ENCODE data around the gene ST8SIA6. TPM values are rescaled to one million over a fixed set of nuclear protein-coding genes. Genes with fewer than 3 reads are reported as not detected.

Gene ST8SIA6
- total and polyA plus RNA-seq, 2 of the 8 experiments (the other 6 are each of a cell fraction or from before 2014, with no cell fraction given): 0.70 to 1.1 TPM

GRCh38 chr10:17457083-17457482 lies 2.7 kb upstream of the ST8SIA6 start:
- FAIRE-seq (no peak), DNase-seq (ENCODE audit: low read depth in 1 of 2, low spot score in 2 of 2) (no peak)
- Histone ChIP-seq H3K56ac (replicated peaks; ENCODE audit: insufficient read length, low read depth, low read length) (no peak overlapping the region), H2BK5ac (ENCODE audit: low read depth, low read length) (no peak overlapping the region), H3K4me3 (ENCODE audit: extremely low read depth in 1 of 4, insufficient read depth in 2 of 4, low read depth in 3 of 4, low read length in 4 of 4) (peak overlapping the region in 1 of 4 experiments; percentile 7; a peak in 1 of 8 replicates), H3K27me3 (replicated peaks in 1 of 4; ENCODE audit: control insufficient read depth in 3 of 4, extremely low read depth in 1 of 4, insufficient read depth in 3 of 4, low read length in 3 of 4) (peaks cover 9 to 14% (median 13%) of the 10 kb centered on the region in 4 experiments; a peak in 6 of 7 replicates), H3K23me2 (ENCODE audit: low read depth, low read length) (peaks cover 13% of the 10 kb centered on the region; the same call in 1 of the 2 replicates), H4K91ac (replicated peaks; ENCODE audit: insufficient read length, low read length) (no peak overlapping the region), H3K4ac (replicated peaks; ENCODE audit: insufficient read length, low read depth, low read length) (no peak overlapping the region), H3K27ac (ENCODE audit: low read depth, low read length) (no peak overlapping the region), H2BK120ac (replicated peaks; ENCODE audit: low read depth, low read length) (no peak overlapping the region), H3K36me3 (ENCODE audit: control insufficient read depth in 2 of 4, insufficient read depth in 4 of 4, low read length in 3 of 4) (peaks cover 0 to 7% (median 0%) of the 10 kb centered on the region in 4 experiments; a peak in 2 of 8 replicates), H2BK20ac (ENCODE audit: low read length) (no peak overlapping the region), H3K79me2 (ENCODE audit: control insufficient read depth in 1 of 2, insufficient read depth in 2 of 2, low read length in 2 of 2) (no peaks in the 10 kb centered on the region), H3K14ac (ENCODE audit: insufficient read length) (no peak overlapping the region), H2BK12ac (ENCODE audit: low read depth, low read length) (no peak overlapping the region), H3K9ac (replicated peaks in 1 of 4; ENCODE audit: extremely low read depth in 1 of 4, low read depth in 3 of 4, low read length in 3 of 4) (no peak overlapping the region), H4K5ac (ENCODE audit: insufficient read length, low read depth, low read length) (no peak overlapping the region), H2BK15ac (ENCODE audit: low read length) (no peak overlapping the region), H3K23ac (ENCODE audit: insufficient read length) (no peak overlapping the region), H3K9me3 (ENCODE audit: insufficient read depth in 2 of 2, low read depth in 1 of 2, low read length in 1 of 2) (peaks cover 8 to 10% of the 10 kb centered on the region in 2 experiments; a peak in 2 of 4 replicates), H4K20me1 (replicated peaks in 1 of 2; ENCODE audit: control insufficient read depth in 1 of 2, insufficient read depth in 2 of 2, low read length in 2 of 2) (no peaks in the 10 kb centered on the region), H3K79me1 (ENCODE audit: low read depth, low read length) (no peaks in the 10 kb centered on the region; the same call in 1 of the 2 replicates), H3K4me2 (ENCODE audit: insufficient read depth in 1 of 2, low read depth in 2 of 2, low read length in 2 of 2) (peak overlapping the region in 1 of 2 experiments; percentile 30; a peak in 1 of 4 replicates), H2AFZ (ENCODE audit: low read length) (no peak overlapping the region), H2AK5ac (ENCODE audit: low read depth, low read length) (no peak overlapping the region), H4K8ac (ENCODE audit: extremely low read depth, insufficient read depth, low read length) (no peak overlapping the region), H3K4me1 (replicated peaks in 1 of 4; ENCODE audit: control insufficient read depth in 3 of 4, insufficient read depth in 4 of 4, low read length in 3 of 4) (peaks cover under 1 to 10% (median 5%) of the 10 kb centered on the region in 4 experiments; a peak in 4 of 7 replicates), H3K18ac (ENCODE audit: extremely low read depth, low read length) (no peak overlapping the region)
- WGBS, 2 experiments (ENCODE audit: extremely low coverage in 1 of 2, insufficient coverage in 1 of 2, insufficient read length in 1 of 2, insufficient replicate concordance in 2 of 2, low coverage in 1 of 2, low lambda C conversion rate in 2 of 2, missing lambda C conversion rate in 1 of 2): 69% methylated on average over 2 of the region's 2 CpGs; no CpG with 5 or more reads in 1 of the 2 experiments
- no peak for TF ChIP-seq EP300 (IDR thresholded peaks at IDR 0.05; ENCODE audit: borderline replicate concordance in 1 of 2, low read depth in 2 of 2, low read length in 2 of 2)
- no peak for TF ChIP-seq SIRT6 (IDR thresholded peaks at IDR 0.05; ENCODE audit: low read length)
- no peak for TF ChIP-seq PHF8 (conservative IDR thresholded peaks at IDR 0.05; ENCODE audit: low read depth, low read length)
- no peak for TF ChIP-seq TBP (IDR thresholded peaks at IDR 0.05; ENCODE audit: low read depth, low read length)
- no peak for TF ChIP-seq RFX5 (IDR thresholded peaks at IDR 0.05; ENCODE audit: borderline replicate concordance, low read depth, low read length)
- no peak for TF ChIP-seq RBBP5 (IDR thresholded peaks at IDR 0.05; ENCODE audit: borderline replicate concordance, low read depth, low read length)
- no peak for TF ChIP-seq KDM4A (IDR thresholded peaks at IDR 0.05; ENCODE audit: low read depth, low read length, severe bottlenecking)
- no peak for TF ChIP-seq CTBP2 (IDR thresholded peaks at IDR 0.05; ENCODE audit: borderline replicate concordance, insufficient read depth, insufficient read length, low read length)
- no peak for TF ChIP-seq CBX5 (IDR thresholded peaks at IDR 0.05; ENCODE audit: low read depth, low read length)
- no peak for TF ChIP-seq BRCA1 (IDR thresholded peaks at IDR 0.05; ENCODE audit: low read depth, low read length)
- no peak for TF ChIP-seq SRF (IDR thresholded peaks at IDR 0.05; ENCODE audit: low read depth, low read length)
- CTCF ChIA-PET (ENCODE audit: partially characterized antibody): interaction anchor here (1.3 kb wide), 1 partner anchor 28 kb away, joined by 4 read pairs; no protein-coding TSS in a partner anchor
- POLR2A ChIA-PET (ENCODE audit: partially characterized antibody): no interaction called here

Measured in H1 (cell line).